Memory B cell (primary cell): ENCODE measurements around the gene CLDN9.

Experiments
- ATAC-seq: fragments of 150-1000 bp; cut with Tn5 transposase; 2 replicates; pipeline ENCODE4 v1.10.0; 2021; ENCODE audit warnings: low read depth, mild to moderate bottlenecking, moderate library complexity
- DNase-seq, 2 donors: peaks; one replicate each; pipeline ENCODE4 v3.0.0; 2022; ENCODE audit warnings: low spot score in 2 of 2
- H3K27ac Mint-ChIP-seq: one replicate; pipeline ENCODE4 v1.8.0; 2022; ENCODE audit warnings: mild to moderate bottlenecking, moderate library complexity, mixed read lengths
- H3K27me3 Mint-ChIP-seq: one replicate; pipeline ENCODE4 v1.8.0; 2022; ENCODE audit warnings: mixed read lengths
- H3K36me3 Mint-ChIP-seq: one replicate; pipeline ENCODE4 v1.8.0; 2022; ENCODE audit warnings: mild to moderate bottlenecking, mixed read lengths
- H3K4me1 Mint-ChIP-seq: one replicate; pipeline ENCODE4 v1.8.0; 2022; ENCODE audit warnings: mixed read lengths
- H3K4me3 Mint-ChIP-seq: one replicate; pipeline ENCODE4 v1.8.0; 2022; ENCODE audit warnings: mild to moderate bottlenecking, moderate library complexity, mixed read lengths
- H3K9me3 Mint-ChIP-seq: one replicate; pipeline ENCODE4 v1.8.0; 2022; ENCODE audit warnings: mixed read lengths

The CLDN9 gene

GRCh38 chr16:2981177-2981898 is 31.4 kb upstream of the CLDN9 start:
- peak overlapping the region; percentile 37 for H3K27ac Mint-ChIP-seq
- DNase-seq, result no peak
- ATAC-seq, result no peak
- peaks cover 8% of the 10 kb centered on the region for H3K4me1 Mint-ChIP-seq
- H3K27me3 Mint-ChIP-seq, result peaks cover under 1% of the 10 kb centered on the region
- H3K36me3 Mint-ChIP-seq, result no peaks in the 10 kb centered on the region
- H3K4me3 Mint-ChIP-seq, result peak overlapping the region; percentile 76
- no peaks in the 10 kb centered on the region for H3K9me3 Mint-ChIP-seq

- no peak for DNase-seq
- no peaks in the 10 kb centered on the region for H3K36me3 Mint-ChIP-seq
- peak overlapping the region; percentile 37 for H3K27ac Mint-ChIP-seq
- H3K9me3 Mint-ChIP-seq, result no peaks in the 10 kb centered on the region
- no peak for ATAC-seq
- peaks cover 5% of the 10 kb centered on the region for H3K27me3 Mint-ChIP-seq
- peaks cover 8% of the 10 kb centered on the region for H3K4me1 Mint-ChIP-seq
- peak overlapping the region; percentile 76 for H3K4me3 Mint-ChIP-seq
Measured at GRCh38 chr16:2981899-2982250, 30.8 kb upstream of the CLDN9 start.

- peaks cover 8% of the 10 kb centered on the region for H3K4me1 Mint-ChIP-seq
- no peaks in the 10 kb centered on the region for H3K9me3 Mint-ChIP-seq
- H3K36me3 Mint-ChIP-seq, result no peaks in the 10 kb centered on the region
- H3K27ac Mint-ChIP-seq, result no peak overlapping the region
- DNase-seq (no peak), ATAC-seq (no peak)
- peaks cover 5% of the 10 kb centered on the region for H3K27me3 Mint-ChIP-seq
- H3K4me3 Mint-ChIP-seq, result peak overlapping the region; percentile 46
Measured at GRCh38 chr16:2982402-2982801, 30.3 kb upstream of the CLDN9 start.

GRCh38 chr16:2983706-2984136 is 29.0 kb upstream of the CLDN9 start:
- DNase-seq (peak in 1 of 2 donors; percentile 62), ATAC-seq (peak; percentile 37)
- Mint-ChIP-seq H3K4me3 (peak overlapping the region; percentile 53), H3K27ac (no peak overlapping the region), H3K27me3 (peaks cover 5% of the 10 kb centered on the region), H3K9me3 (no peaks in the 10 kb centered on the region), H3K4me1 (peaks cover 8% of the 10 kb centered on the region), H3K36me3 (no peaks in the 10 kb centered on the region)

- Mint-ChIP-seq H3K4me1 (peaks cover 8% of the 10 kb centered on the region), H3K27ac (no peak overlapping the region), H3K9me3 (no peaks in the 10 kb centered on the region), H3K4me3 (no peak overlapping the region), H3K36me3 (no peaks in the 10 kb centered on the region), H3K27me3 (peaks cover 7% of the 10 kb centered on the region)
- no peak for DNase-seq
- ATAC-seq, result no peak
Measured at GRCh38 chr16:2985462-2985861, 27.3 kb upstream of the CLDN9 start.

- DNase-seq (no peak), ATAC-seq (no peak)
- peaks cover 7% of the 10 kb centered on the region for H3K27me3 Mint-ChIP-seq
- H3K4me1 Mint-ChIP-seq, result peaks cover 8% of the 10 kb centered on the region
- no peak overlapping the region for H3K4me3 Mint-ChIP-seq
- no peaks in the 10 kb centered on the region for H3K9me3 Mint-ChIP-seq
- no peaks in the 10 kb centered on the region for H3K36me3 Mint-ChIP-seq
- H3K27ac Mint-ChIP-seq, result no peak overlapping the region
Measured at GRCh38 chr16:2985893-2986355, 26.8 kb upstream of the CLDN9 start.

GRCh38 chr16:2986623-2987188 is 26.0 kb upstream of the CLDN9 start:
- peaks cover 7% of the 10 kb centered on the region for H3K4me1 Mint-ChIP-seq
- no peak overlapping the region for H3K27ac Mint-ChIP-seq
- ATAC-seq (no peak), DNase-seq (no peak)
- no peak overlapping the region for H3K4me3 Mint-ChIP-seq
- no peaks in the 10 kb centered on the region for H3K9me3 Mint-ChIP-seq
- peaks cover 7% of the 10 kb centered on the region for H3K27me3 Mint-ChIP-seq
- H3K36me3 Mint-ChIP-seq, result no peaks in the 10 kb centered on the region

- ATAC-seq (no peak), DNase-seq (no peak)
- Mint-ChIP-seq H3K4me1 (peaks cover 5% of the 10 kb centered on the region), H3K36me3 (no peaks in the 10 kb centered on the region), H3K27me3 (peaks cover 9% of the 10 kb centered on the region), H3K4me3 (no peak overlapping the region), H3K9me3 (no peaks in the 10 kb centered on the region), H3K27ac (no peak overlapping the region)
Measured at GRCh38 chr16:2987286-2987685, 25.4 kb upstream of the CLDN9 start.

GRCh38 chr16:2987833-2988232 is 24.9 kb upstream of the CLDN9 start:
- H3K27ac Mint-ChIP-seq, result no peak overlapping the region
- H3K36me3 Mint-ChIP-seq, result no peaks in the 10 kb centered on the region
- DNase-seq (no peak), ATAC-seq (no peak)
- peaks cover 9% of the 10 kb centered on the region for H3K27me3 Mint-ChIP-seq
- H3K4me1 Mint-ChIP-seq, result peaks cover 2% of the 10 kb centered on the region
- no peaks in the 10 kb centered on the region for H3K9me3 Mint-ChIP-seq
- H3K4me3 Mint-ChIP-seq, result no peak overlapping the region

- no peak for DNase-seq
- H3K4me3 Mint-ChIP-seq, result no peak overlapping the region
- H3K9me3 Mint-ChIP-seq, result no peaks in the 10 kb centered on the region
- H3K4me1 Mint-ChIP-seq, result peaks cover 2% of the 10 kb centered on the region
- no peak for ATAC-seq
- no peaks in the 10 kb centered on the region for H3K36me3 Mint-ChIP-seq
- H3K27me3 Mint-ChIP-seq, result peaks cover 9% of the 10 kb centered on the region
- H3K27ac Mint-ChIP-seq, result no peak overlapping the region
Measured at GRCh38 chr16:2988590-2989099, 24.1 kb upstream of the CLDN9 start.

GRCh38 chr16:2990891-2991290 is 21.8 kb upstream of the CLDN9 start:
- no peak overlapping the region for H3K27ac Mint-ChIP-seq
- no peaks in the 10 kb centered on the region for H3K4me1 Mint-ChIP-seq
- H3K27me3 Mint-ChIP-seq, result peaks cover 9% of the 10 kb centered on the region
- no peak for ATAC-seq
- no peaks in the 10 kb centered on the region for H3K9me3 Mint-ChIP-seq
- no peak overlapping the region for H3K4me3 Mint-ChIP-seq
- DNase-seq, result no peak
- H3K36me3 Mint-ChIP-seq, result no peaks in the 10 kb centered on the region

- Mint-ChIP-seq H3K27me3 (peaks cover 5% of the 10 kb centered on the region), H3K4me3 (no peak overlapping the region), H3K9me3 (no peaks in the 10 kb centered on the region), H3K36me3 (no peaks in the 10 kb centered on the region), H3K27ac (no peak overlapping the region), H3K4me1 (no peaks in the 10 kb centered on the region)
- DNase-seq, result no peak
- no peak for ATAC-seq
Measured at GRCh38 chr16:2991566-2992261, 21.0 kb upstream of the CLDN9 start.

- ATAC-seq (no peak), DNase-seq (no peak)
- H3K27me3 Mint-ChIP-seq, result peaks cover 4% of the 10 kb centered on the region
- no peak overlapping the region for H3K4me3 Mint-ChIP-seq
- H3K9me3 Mint-ChIP-seq, result no peaks in the 10 kb centered on the region
- H3K36me3 Mint-ChIP-seq, result no peaks in the 10 kb centered on the region
- no peaks in the 10 kb centered on the region for H3K4me1 Mint-ChIP-seq
- H3K27ac Mint-ChIP-seq, result no peak overlapping the region
Measured at GRCh38 chr16:2992383-2993081, 20.2 kb upstream of the CLDN9 start.

GRCh38 chr16:2996298-2996697 is 16.4 kb upstream of the CLDN9 start:
- Mint-ChIP-seq H3K27me3 (peaks cover 10% of the 10 kb centered on the region), H3K9me3 (no peaks in the 10 kb centered on the region), H3K27ac (no peak overlapping the region), H3K4me1 (no peaks in the 10 kb centered on the region), H3K36me3 (no peaks in the 10 kb centered on the region), H3K4me3 (no peak overlapping the region)
- ATAC-seq (no peak), DNase-seq (no peak)
